Astrocyte (in vitro differentiated cells and primary cell): Measurements from ENCODE around the gene LOC101059915.
A peak's percentile ranks its signal among the peaks of the same experiment; 100 is the strongest.

Source experiments
- EZH2 ChIP-seq: IDR thresholded peaks from 2 replicates; pipeline ENCODE4 v1.6.1; 2012; ENCODE audit warnings: mild to moderate bottlenecking, low read length, inconsistent platforms; ENCODE audit not compliant: insufficient read depth
- TF ChIP-seq, protein P1 (sequence below): IDR thresholded peaks from 2 replicates; pipeline ENCODE4 v1.5.1; 2011; ENCODE audit warnings: low read depth, mild to moderate bottlenecking, inconsistent platforms, low read length, moderate library complexity; ENCODE audit not compliant: insufficient read depth

DNA sequence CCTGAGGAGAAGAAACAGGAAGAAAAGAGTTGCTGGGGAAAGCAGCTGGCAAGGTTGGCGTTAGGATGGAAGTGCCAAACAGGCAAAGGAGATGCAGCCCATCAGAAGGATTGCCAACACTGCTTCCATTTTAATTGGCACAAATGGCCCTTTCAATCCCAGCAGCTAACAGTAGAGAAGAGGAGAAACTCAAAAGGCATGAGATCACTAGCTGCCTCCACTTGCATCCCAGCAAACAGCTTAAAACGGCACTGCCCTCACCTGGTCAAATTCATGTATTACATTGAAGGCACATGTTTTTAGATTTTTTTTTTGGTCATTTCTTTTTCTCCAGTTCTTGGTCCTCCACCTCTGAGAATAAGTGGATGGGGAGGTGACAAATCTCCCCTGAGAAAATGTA is 14.9 kb upstream of the LOC101059915 start:
- TF ChIP-seq, protein P1, sequence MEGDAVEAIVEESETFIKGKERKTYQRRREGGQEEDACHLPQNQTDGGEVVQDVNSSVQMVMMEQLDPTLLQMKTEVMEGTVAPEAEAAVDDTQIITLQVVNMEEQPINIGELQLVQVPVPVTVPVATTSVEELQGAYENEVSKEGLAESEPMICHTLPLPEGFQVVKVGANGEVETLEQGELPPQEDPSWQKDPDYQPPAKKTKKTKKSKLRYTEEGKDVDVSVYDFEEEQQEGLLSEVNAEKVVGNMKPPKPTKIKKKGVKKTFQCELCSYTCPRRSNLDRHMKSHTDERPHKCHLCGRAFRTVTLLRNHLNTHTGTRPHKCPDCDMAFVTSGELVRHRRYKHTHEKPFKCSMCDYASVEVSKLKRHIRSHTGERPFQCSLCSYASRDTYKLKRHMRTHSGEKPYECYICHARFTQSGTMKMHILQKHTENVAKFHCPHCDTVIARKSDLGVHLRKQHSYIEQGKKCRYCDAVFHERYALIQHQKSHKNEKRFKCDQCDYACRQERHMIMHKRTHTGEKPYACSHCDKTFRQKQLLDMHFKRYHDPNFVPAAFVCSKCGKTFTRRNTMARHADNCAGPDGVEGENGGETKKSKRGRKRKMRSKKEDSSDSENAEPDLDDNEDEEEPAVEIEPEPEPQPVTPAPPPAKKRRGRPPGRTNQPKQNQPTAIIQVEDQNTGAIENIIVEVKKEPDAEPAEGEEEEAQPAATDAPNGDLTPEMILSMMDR: peak; percentile 65
- no peak for TF ChIP-seq EZH2
